Prostate gland (tissue), 2 donors: ENCODE results near the gene RGS11.

Source experiments
- CTCF ChIP-seq, 4 experiments: fragments of 200-600 bp in 2 of 4; fragments of 450-650 bp in 2 of 4; sonication (generic) in 2 of 4; IDR thresholded peaks; 1 replicate in 3 of 4; 2 replicates in 1 of 4; pipeline ENCODE4 v1.5.1; 2016 to 2019; ENCODE audit warnings: antibody characterized with exemption in 4 of 4, mild to moderate bottlenecking in 2 of 4, moderate library complexity in 2 of 4
- POLR2A ChIP-seq: fragments of 450-650 bp; IDR thresholded peaks from one replicate; pipeline ENCODE4 v1.6.1; 2016; ENCODE audit warnings: antibody characterized with exemption, mild to moderate bottlenecking
- POLR2AphosphoS5 ChIP-seq: sonication (generic); formaldehyde crosslinking; IDR thresholded peaks from one replicate; pipeline ENCODE4 v1.6.1; 2017; ENCODE audit warnings: antibody characterized with exemption

DNA sequence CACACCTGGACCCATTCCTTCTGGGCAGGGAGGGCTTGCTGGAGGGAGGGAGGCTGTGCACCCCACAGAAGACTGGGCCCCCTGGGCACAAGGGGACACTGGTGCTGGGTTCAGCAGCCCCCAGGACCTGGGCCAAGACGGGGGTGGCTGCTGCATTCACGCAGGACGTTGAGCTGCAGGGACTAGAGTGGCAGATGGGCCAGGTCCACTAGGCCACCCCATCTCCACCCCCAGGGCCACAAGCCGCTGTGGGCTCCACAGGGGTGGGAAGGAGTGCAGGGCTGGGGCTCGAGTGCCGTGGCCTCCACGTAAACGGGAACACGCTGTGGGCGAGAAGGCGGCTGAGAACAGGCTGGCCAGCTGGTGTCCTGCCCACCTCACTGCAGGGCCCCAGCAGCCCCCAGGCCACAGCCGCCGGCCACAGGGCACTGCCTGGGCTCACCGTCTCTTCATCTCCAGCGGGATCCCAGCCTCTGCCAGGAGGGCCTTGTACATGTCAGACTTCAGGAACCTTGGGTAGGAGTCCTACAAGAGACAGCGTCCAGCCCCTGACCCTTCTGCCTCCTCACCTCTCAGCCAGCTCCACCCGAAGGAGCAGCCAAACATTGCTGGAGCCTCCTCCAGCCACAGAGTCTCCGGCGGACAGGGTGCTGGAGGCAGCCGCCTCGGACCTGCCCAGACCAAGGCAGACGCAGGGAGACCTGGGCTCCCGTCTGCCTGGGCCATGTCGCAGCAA lies 6.5 kb downstream of the RGS11 start:
- TF ChIP-seq CTCF (IDR thresholded peaks at IDR 0.05) (no peak), POLR2A (no peak), POLR2AphosphoS5 (no peak)
